MM.1S (cell line): ENCODE measurements around the gene RELN.

ENCODE experiments used
- EZH2 ChIP-seq: fragments of 300-600 bp; sonication (generic); optimal IDR thresholded peaks from 2 replicates; pipeline ENCODE3; 2017; ENCODE audit warnings: low read depth, mild to moderate bottlenecking, antibody characterized with exemption, low read length, mixed read lengths
- TF ChIP-seq, protein P1 (sequence below): fragments of 300-600 bp; sonication (generic); IDR thresholded peaks from 2 replicates; pipeline ENCODE4 v1.5.1; 2016; ENCODE audit warnings: antibody characterized with exemption, low read length, mixed read lengths

GRCh38 chr7:103658055-103659005 lies 331.1 kb downstream of the RELN start:
- TF ChIP-seq, protein P1, sequence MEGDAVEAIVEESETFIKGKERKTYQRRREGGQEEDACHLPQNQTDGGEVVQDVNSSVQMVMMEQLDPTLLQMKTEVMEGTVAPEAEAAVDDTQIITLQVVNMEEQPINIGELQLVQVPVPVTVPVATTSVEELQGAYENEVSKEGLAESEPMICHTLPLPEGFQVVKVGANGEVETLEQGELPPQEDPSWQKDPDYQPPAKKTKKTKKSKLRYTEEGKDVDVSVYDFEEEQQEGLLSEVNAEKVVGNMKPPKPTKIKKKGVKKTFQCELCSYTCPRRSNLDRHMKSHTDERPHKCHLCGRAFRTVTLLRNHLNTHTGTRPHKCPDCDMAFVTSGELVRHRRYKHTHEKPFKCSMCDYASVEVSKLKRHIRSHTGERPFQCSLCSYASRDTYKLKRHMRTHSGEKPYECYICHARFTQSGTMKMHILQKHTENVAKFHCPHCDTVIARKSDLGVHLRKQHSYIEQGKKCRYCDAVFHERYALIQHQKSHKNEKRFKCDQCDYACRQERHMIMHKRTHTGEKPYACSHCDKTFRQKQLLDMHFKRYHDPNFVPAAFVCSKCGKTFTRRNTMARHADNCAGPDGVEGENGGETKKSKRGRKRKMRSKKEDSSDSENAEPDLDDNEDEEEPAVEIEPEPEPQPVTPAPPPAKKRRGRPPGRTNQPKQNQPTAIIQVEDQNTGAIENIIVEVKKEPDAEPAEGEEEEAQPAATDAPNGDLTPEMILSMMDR: no peak
- no peak for TF ChIP-seq EZH2
